D721Med (cell line): ENCODE results near the gene FOLR1.

Experiments used
- DNase-seq: peaks from one replicate; pipeline ENCODE4 v3.0.0; 2011; ENCODE audit warnings: low spot score; ENCODE audit not compliant: insufficient read length
- FAIRE-seq: peaks from 2 replicates; lab custom pipeline; 2011; peaks lifted over from hg19 to GRCh38; lab: Jason Lieb, UNC
- CTCF ChIP-seq: IDR thresholded peaks from 2 replicates; pipeline ENCODE4 v1.5.1; 2012; ENCODE audit warnings: mild to moderate bottlenecking, control low read depth; ENCODE audit not compliant: insufficient read depth; ENCODE audit errors: missing control alignments

The FOLR1 gene

GRCh38 chr11:72209101-72209500 lies 17.2 kb downstream of the FOLR1 start:
- DNase-seq, result no peak
- FAIRE-seq, result no peak
- no peak for TF ChIP-seq CTCF

- FAIRE-seq (no peak), DNase-seq (no peak)
- no peak for TF ChIP-seq CTCF
Observed at GRCh38 chr11:72216638-72217037, 24.7 kb downstream of the FOLR1 start, which contains the start of gene FOLR2. TSS of gene FOLR2 (plus strand) at chr11:72216794. CDS start at chr11:72218585, 1,791 bp downstream.

- DNase-seq, result no peak
- FAIRE-seq, result no peak
- TF ChIP-seq CTCF, result no peak
Observed at GRCh38 chr11:72217841-72218240, 25.9 kb downstream of the FOLR1 start.

- no peak for TF ChIP-seq CTCF
- DNase-seq, result no peak
- FAIRE-seq, result no peak
Observed at GRCh38 chr11:72218251-72218745, 26.4 kb downstream of the FOLR1 start.

DNA sequence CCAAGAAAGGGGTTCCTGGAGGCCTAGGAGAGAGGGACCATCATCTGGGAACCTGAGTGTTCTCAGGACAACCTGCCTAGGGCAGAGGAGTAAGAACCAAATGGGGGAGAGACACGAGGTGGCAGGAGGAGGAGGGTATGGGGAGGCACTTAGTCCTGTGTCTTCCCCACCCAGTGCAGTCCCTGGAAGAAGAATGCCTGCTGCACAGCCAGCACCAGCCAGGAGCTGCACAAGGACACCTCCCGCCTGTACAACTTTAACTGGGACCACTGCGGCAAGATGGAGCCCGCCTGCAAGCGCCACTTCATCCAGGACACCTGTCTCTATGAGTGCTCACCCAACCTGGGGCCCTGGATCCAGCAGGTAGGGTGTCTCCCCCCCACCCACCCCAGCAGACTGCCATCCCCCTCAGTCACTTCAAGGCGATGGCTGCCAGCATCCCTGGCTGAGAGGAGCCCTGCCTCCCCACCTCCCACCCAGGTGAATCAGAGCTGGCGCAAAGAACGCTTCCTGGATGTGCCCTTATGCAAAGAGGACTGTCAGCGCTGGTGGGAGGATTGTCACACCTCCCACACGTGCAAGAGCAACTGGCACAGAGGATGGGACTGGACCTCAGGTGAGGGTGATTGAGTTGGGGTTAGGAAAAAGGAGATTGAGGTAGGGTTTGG lies 28.9 kb downstream of the FOLR1 start:
- FAIRE-seq (no peak), DNase-seq (no peak)
- no peak for TF ChIP-seq CTCF

DNA sequence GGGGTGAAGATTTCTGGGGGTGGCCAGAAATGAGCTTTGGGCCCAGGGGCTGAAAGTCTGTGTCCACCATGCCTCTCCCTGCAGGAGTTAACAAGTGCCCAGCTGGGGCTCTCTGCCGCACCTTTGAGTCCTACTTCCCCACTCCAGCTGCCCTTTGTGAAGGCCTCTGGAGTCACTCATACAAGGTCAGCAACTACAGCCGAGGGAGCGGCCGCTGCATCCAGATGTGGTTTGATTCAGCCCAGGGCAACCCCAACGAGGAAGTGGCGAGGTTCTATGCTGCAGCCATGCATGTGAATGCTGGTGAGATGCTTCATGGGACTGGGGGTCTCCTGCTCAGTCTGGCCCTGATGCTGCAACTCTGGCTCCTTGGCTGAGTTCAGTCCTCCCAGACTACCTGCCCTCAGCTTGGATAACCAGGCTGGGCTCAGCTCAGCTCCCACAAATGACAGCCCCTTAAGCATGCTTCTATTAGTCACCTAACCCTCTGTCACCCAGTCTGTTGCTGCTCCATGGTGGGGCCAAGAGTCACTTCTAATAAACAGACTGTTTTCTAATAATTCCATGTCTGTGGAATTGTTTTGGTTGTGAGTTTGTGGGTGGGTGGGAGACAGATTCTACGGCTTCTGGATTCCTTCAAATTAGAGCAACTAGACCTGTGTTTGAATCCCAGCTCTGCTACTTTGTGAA lies 29.6 kb downstream of the FOLR1 start:
- TF ChIP-seq CTCF, result no peak
- FAIRE-seq (no peak), DNase-seq (no peak)
